Stomach (tissue), 4 donors: Measurements from ENCODE around the gene IGF2BP3.

ENCODE experiments used
- CTCF ChIP-seq, 7 experiments: fragments of 450-650 bp in 4 of 7; fragments of 200-600 bp in 3 of 7; sonication (generic) in 3 of 7; IDR thresholded peaks; one replicate each; pipeline ENCODE4 v1.5.1; 2016 to 2019; ENCODE audit warnings: antibody characterized with exemption in 7 of 7, control low read depth in 2 of 7, mild to moderate bottlenecking in 1 of 7
- POLR2AphosphoS5 ChIP-seq, 3 donors: sonication (generic); formaldehyde crosslinking; IDR thresholded peaks; one replicate each; pipeline ENCODE4 v1.6.1; 2016; ENCODE audit warnings: antibody characterized with exemption in 3 of 3

GRCh38 chr7:23358152-23358674, 112.1 kb downstream of the IGF2BP3 start:
- TF ChIP-seq POLR2AphosphoS5 (IDR thresholded peaks at IDR 0.05): no peak
- no peak for TF ChIP-seq CTCF (IDR thresholded peaks at IDR 0.05)
